Neural cell (in vitro differentiated cells): ENCODE data around the gene UVRAG. TPM values are rescaled to one million over a fixed set of nuclear protein-coding genes. Genes with fewer than 3 reads are reported as not detected.
"Not testable (repeated sequence)": the region's sequence is repeated elsewhere in the genome, so short reads cannot be mapped to it uniquely, and the experiment has no call there.

Source experiments
- H2AFZ ChIP-seq: fragments of 200-600, 300-800 bp; sonication (generic), shearing (Covaris generic); 2 replicates; pipeline ENCODE4 v1.6.0; 2014; ENCODE audit warnings: low read depth, mild to moderate bottlenecking, antibody characterized with exemption, low read length, moderate library complexity
- H3F3A ChIP-seq: fragments of 200-600 bp; shearing (Covaris generic); 2 replicates; pipeline ENCODE4 v1.6.1; 2016; ENCODE audit warnings: mild to moderate bottlenecking, moderate library complexity, mixed read lengths, antibody characterized with exemption, low read length; ENCODE audit not compliant: insufficient read depth, poor library complexity, severe bottlenecking
- H3K27ac ChIP-seq: fragments of 200-600, 300-800 bp; sonication (generic), shearing (Covaris generic); 2 replicates; pipeline ENCODE4 v1.5.1; 2014; ENCODE audit warnings: mild to moderate bottlenecking, low read length, moderate library complexity
- H3K27me3 ChIP-seq: fragments of 300-800, 200-600 bp; sonication (generic), shearing (Covaris generic); 2 replicates; pipeline ENCODE4 v1.6.0; 2014; ENCODE audit warnings: mild to moderate bottlenecking, low read depth, low read length, moderate library complexity; ENCODE audit not compliant: insufficient read depth
- H3K36me3 ChIP-seq: fragments of 300-800, 200-600 bp; sonication (generic), shearing (Covaris generic); 2 replicates; pipeline ENCODE4 v1.5.1; 2014; ENCODE audit warnings: mild to moderate bottlenecking, antibody characterized with exemption, low read length, moderate library complexity; ENCODE audit not compliant: insufficient read depth
- H3K4me2 ChIP-seq: fragments of 300-800, 200-600 bp; sonication (generic), shearing (Covaris generic); 2 replicates; pipeline ENCODE4 v1.6.0; 2014; ENCODE audit warnings: mild to moderate bottlenecking, low read length
- H3K4me3 ChIP-seq: fragments of 300-800, 200-600 bp; sonication (generic), shearing (Covaris generic); 2 replicates; pipeline ENCODE4 v1.5.1; 2014; ENCODE audit warnings: mild to moderate bottlenecking, low read length, moderate library complexity
- H3K79me2 ChIP-seq: fragments of 200-600 bp; shearing (Covaris generic); replicated peaks from 2 replicates; pipeline ENCODE4 v1.6.0; 2014; ENCODE audit warnings: mild to moderate bottlenecking, low read length, moderate library complexity; ENCODE audit not compliant: insufficient read depth
- H3K9ac ChIP-seq: fragments of 300-800, 200-600 bp; sonication (generic), shearing (Covaris generic); 2 replicates; pipeline ENCODE4 v1.6.1; 2016; ENCODE audit warnings: mild to moderate bottlenecking, low read length, mixed read lengths
- H3K9me2 ChIP-seq: fragments of 200-600 bp; shearing (Covaris generic); 2 replicates; pipeline ENCODE4 v1.6.1; 2016; ENCODE audit warnings: mild to moderate bottlenecking, low read length, mixed read lengths; ENCODE audit not compliant: insufficient read depth
- H3K9me3 ChIP-seq: fragments of 200-600, 300-800 bp; sonication (generic), shearing (Covaris generic); 2 replicates; pipeline ENCODE4 v1.6.1; 2016; ENCODE audit warnings: mild to moderate bottlenecking, mixed run types, low read length, moderate library complexity, mixed read lengths
- H4K20me1 ChIP-seq: fragments of 200-600 bp; shearing (Covaris generic); 2 replicates; pipeline ENCODE4 v1.6.1; 2016; ENCODE audit warnings: mild to moderate bottlenecking, mixed run types; ENCODE audit not compliant: insufficient read depth
- CTCF ChIP-seq: fragments of 450-650 bp; IDR thresholded peaks from 2 replicates; pipeline ENCODE4 v1.5.1; 2014; ENCODE audit warnings: antibody characterized with exemption, mild to moderate bottlenecking, moderate library complexity; ENCODE audit not compliant: poor library complexity, severe bottlenecking
- EP300 ChIP-seq: fragments of 450-650 bp; conservative IDR thresholded peaks from 2 replicates; pipeline ENCODE4 v1.6.1; 2014; ENCODE audit warnings: antibody characterized with exemption, mild to moderate bottlenecking, moderate library complexity; ENCODE audit not compliant: poor library complexity, severe bottlenecking
- EZH2 ChIP-seq: fragments of 200-600, 300-800 bp; shearing (Covaris generic), sonication (generic); IDR thresholded peaks from 2 replicates; pipeline ENCODE4 v1.6.1; 2014; ENCODE audit warnings: antibody characterized with exemption, low read length, borderline replicate concordance, mild to moderate bottlenecking; ENCODE audit not compliant: insufficient read depth, poor library complexity, severe bottlenecking
- MXI1 ChIP-seq: fragments of 450-650 bp; conservative IDR thresholded peaks from 2 replicates; pipeline ENCODE4 v1.6.1; 2014; ENCODE audit warnings: antibody characterized with exemption, mild to moderate bottlenecking; ENCODE audit not compliant: poor library complexity, severe bottlenecking
- POLR2AphosphoS5 ChIP-seq: IDR thresholded peaks from 2 replicates; pipeline ENCODE4 v1.6.1; 2012
- RAD21 ChIP-seq: fragments of 450-650 bp; conservative IDR thresholded peaks from 2 replicates; pipeline ENCODE4 v1.6.1; 2014; ENCODE audit warnings: antibody characterized with exemption, mild to moderate bottlenecking, moderate library complexity
- REST ChIP-seq: IDR thresholded peaks from 2 replicates; pipeline ENCODE4 v1.6.1; 2012; ENCODE audit warnings: borderline replicate concordance
- SMC3 ChIP-seq: fragments of 450-650 bp; conservative IDR thresholded peaks from 2 replicates; pipeline ENCODE4 v1.6.1; 2014; ENCODE audit warnings: antibody characterized with exemption, mild to moderate bottlenecking, moderate library complexity; ENCODE audit not compliant: poor library complexity
- TAF1 ChIP-seq: IDR thresholded peaks from 2 replicates; pipeline ENCODE4 v1.6.1; 2012; ENCODE audit warnings: low read depth
- polyA plus RNA-seq: library from polyadenylated mRNA; depleted of rRNA; stranded (reverse); fragments of >200 nt; gene quantifications from 2 replicates; pipeline ENCODE4 v1.2.3, GENCODE V29; 2014

The UVRAG gene
- polyA plus RNA-seq, 1 donor from 2014 or later: 31.6 TPM

GRCh38 chr11:75874684-75875341, 59.8 kb downstream of the UVRAG start:
- no peaks in the 10 kb centered on the region for H3K27me3 ChIP-seq
- peak overlapping the region; percentile 9 for H3K9ac ChIP-seq
- no peaks in the 10 kb centered on the region for H3F3A ChIP-seq
- no peaks in the 10 kb centered on the region for H3K9me2 ChIP-seq
- no peaks in the 10 kb centered on the region for H3K9me3 ChIP-seq
- H3K27ac ChIP-seq: no peak overlapping the region
- no peak overlapping the region for H2AFZ ChIP-seq
- TF ChIP-seq REST: no peak
- peak overlapping the region; percentile 26 for H3K4me3 ChIP-seq
- H3K79me2 ChIP-seq: no peaks in the 10 kb centered on the region
- no peaks in the 10 kb centered on the region for H4K20me1 ChIP-seq
- H3K36me3 ChIP-seq: no peaks in the 10 kb centered on the region
- no peak overlapping the region for H3K4me2 ChIP-seq

- not testable (repeated sequence) for H3K4me3 ChIP-seq, H3K4me2 ChIP-seq, H3F3A ChIP-seq, H3K9me2 ChIP-seq, H3K79me2 ChIP-seq, H3K9me3 ChIP-seq, H3K9ac ChIP-seq, H3K27ac ChIP-seq, H3K27me3 ChIP-seq, H3K36me3 ChIP-seq, H4K20me1 ChIP-seq, H2AFZ ChIP-seq
Observed at GRCh38 chr11:75877327-75877726, 62.3 kb downstream of the UVRAG start.

- H3K9me2 ChIP-seq, H3K27ac ChIP-seq, H3K36me3 ChIP-seq, H3K4me2 ChIP-seq, H3K9me3 ChIP-seq, H3K4me3 ChIP-seq, H3K9ac ChIP-seq, H3F3A ChIP-seq, H4K20me1 ChIP-seq, H3K27me3 ChIP-seq, H3K79me2 ChIP-seq, H2AFZ ChIP-seq: not testable (repeated sequence)
Observed at GRCh38 chr11:75877931-75878330, 62.9 kb downstream of the UVRAG start.

GRCh38 chr11:75878933-75879332, 63.9 kb downstream of the UVRAG start:
- Histone ChIP-seq H3K79me2 (no peaks in the 10 kb centered on the region), H3K9ac (no peak overlapping the region), H2AFZ (no peak overlapping the region), H3K4me3 (no peak overlapping the region), H3K27ac (no peak overlapping the region), H3K36me3 (no peaks in the 10 kb centered on the region), H3K9me2 (no peaks in the 10 kb centered on the region), H3K9me3 (no peaks in the 10 kb centered on the region), H3K27me3 (no peaks in the 10 kb centered on the region), H4K20me1 (no peaks in the 10 kb centered on the region), H3F3A (no peaks in the 10 kb centered on the region), H3K4me2 (no peak overlapping the region)
- no peak for TF ChIP-seq SMC3
- no peak for TF ChIP-seq TAF1
- no peak for TF ChIP-seq EP300
- no peak for TF ChIP-seq POLR2AphosphoS5
- no peak for TF ChIP-seq MXI1
- TF ChIP-seq CTCF: no peak
- no peak for TF ChIP-seq EZH2
- TF ChIP-seq RAD21: no peak
- no peak for TF ChIP-seq REST
